Endothelial cell of hepatic sinusoid (primary cell): ENCODE measurements around the gene DHPS.

Experiments used
- in situ Hi-C: cut with HindIII; loops from 2 replicates; pipeline ENCODE4 v1.10.0; 2017; ENCODE audit warnings: low sequenced_read_pairs

The DHPS gene

GRCh38 chr19:12647490-12648071 is 34.1 kb downstream of the DHPS start:
- in situ Hi-C loops = loop anchor here (25.0 kb wide), 1 partner anchor 135 kb away; no protein-coding TSS in a partner anchor

- in situ Hi-C loops = loop anchor here (25.0 kb wide), 1 partner anchor 135 kb away; no protein-coding TSS in a partner anchor
Measured at GRCh38 chr19:12647047-12647446, 34.6 kb downstream of the DHPS start.

- in situ Hi-C loops = loop anchor here (25.0 kb wide), 1 partner anchor 134 kb away; no protein-coding TSS in a partner anchor
Measured at GRCh38 chr19:12646551-12646950, 35.1 kb downstream of the DHPS start.

GRCh38 chr19:12643716-12644115 is 38.0 kb downstream of the DHPS start:
- in situ Hi-C loops = loop anchor here (25.0 kb wide), 1 partner anchor 131 kb away; no protein-coding TSS in a partner anchor

- in situ Hi-C loops = loop anchor here (25.0 kb wide), 1 partner anchor 130 kb away; no protein-coding TSS in a partner anchor
Measured at GRCh38 chr19:12642506-12642905, 39.2 kb downstream of the DHPS start.

GRCh38 chr19:12641456-12641855 is 40.2 kb downstream of the DHPS start:
- in situ Hi-C loops = loop anchor here (25.0 kb wide), 1 partner anchor 129 kb away; no protein-coding TSS in a partner anchor

GRCh38 chr19:12639901-12640613 is 41.6 kb downstream of the DHPS start:
- in situ Hi-C loops = loop anchor here (25.0 kb wide), 1 partner anchor 128 kb away; no protein-coding TSS in a partner anchor

GRCh38 chr19:12638611-12639182 is 43.0 kb downstream of the DHPS start:
- in situ Hi-C loops = loop anchor here (25.0 kb wide), 1 partner anchor 126 kb away; no protein-coding TSS in a partner anchor

- in situ Hi-C loops = loop anchor here (25.0 kb wide), 1 partner anchor 124 kb away; no protein-coding TSS in a partner anchor
Measured at GRCh38 chr19:12636631-12637030, 45.0 kb downstream of the DHPS start.

GRCh38 chr19:12629215-12629614 is 52.5 kb downstream of the DHPS start:
- in situ Hi-C loops = loop anchor here (25.0 kb wide), 1 partner anchor 117 kb away; no protein-coding TSS in a partner anchor

- in situ Hi-C loops = loop anchor here (25.0 kb wide), 1 partner anchor 116 kb away; no protein-coding TSS in a partner anchor
Measured at GRCh38 chr19:12628040-12629022, 53.3 kb downstream of the DHPS start.

- in situ Hi-C loops = loop anchor here (25.0 kb wide), 1 partner anchor 115 kb away; no protein-coding TSS in a partner anchor
Measured at GRCh38 chr19:12626958-12627357, 54.7 kb downstream of the DHPS start.
